Ishikawa (cell line): Measurements from ENCODE around the gene BBIP1.

Source experiments
- CEBPB ChIP-seq: IDR thresholded peaks from 2 replicates; pipeline ENCODE4 v1.6.1; 2012
- CREB1 ChIP-seq: IDR thresholded peaks from 2 replicates; pipeline ENCODE4 v1.6.1; 2012; ENCODE audit warnings: low read depth
- EGR1 ChIP-seq: IDR thresholded peaks from 2 replicates; pipeline ENCODE4 v1.6.1; 2012
- EP300 ChIP-seq: IDR thresholded peaks from 2 replicates; pipeline ENCODE4 v1.6.1; 2012; ENCODE audit warnings: borderline replicate concordance
- FOXM1 ChIP-seq: IDR thresholded peaks from 2 replicates; pipeline ENCODE4 v1.6.1; 2012; ENCODE audit warnings: low read depth, borderline replicate concordance
- NFIC ChIP-seq: IDR thresholded peaks from 2 replicates; pipeline ENCODE4 v1.6.1; 2012
- RAD21 ChIP-seq: IDR thresholded peaks from 2 replicates; pipeline ENCODE4 v1.6.1; 2012; ENCODE audit warnings: low read depth
- REST ChIP-seq: IDR thresholded peaks from 2 replicates; pipeline ENCODE4 v1.6.1; 2012; ENCODE audit warnings: low read depth, mild to moderate bottlenecking
- TAF1 ChIP-seq: IDR thresholded peaks from 2 replicates; pipeline ENCODE4 v1.6.1; 2012; ENCODE audit warnings: low read depth, mild to moderate bottlenecking
- TCF12 ChIP-seq: IDR thresholded peaks from 2 replicates; pipeline ENCODE4 v1.6.1; 2012; ENCODE audit warnings: low read depth
- TEAD4 ChIP-seq: IDR thresholded peaks from 2 replicates; pipeline ENCODE4 v1.6.1; 2012
- USF1 ChIP-seq: IDR thresholded peaks from 2 replicates; pipeline ENCODE4 v1.6.1; 2012
- YY1 ChIP-seq: IDR thresholded peaks from 2 replicates; pipeline ENCODE4 v1.6.1; 2012; ENCODE audit warnings: low read depth
- ZBTB7A ChIP-seq: IDR thresholded peaks from 2 replicates; pipeline ENCODE4 v1.6.1; 2012; ENCODE audit warnings: low read depth
- TF ChIP-seq, protein P1 (sequence below): IDR thresholded peaks from 2 replicates; pipeline ENCODE4 v1.6.1; 2012

Gene BBIP1

GRCh38 chr10:110870823-110871297 lies 48.1 kb downstream of the BBIP1 start:
- no peak for TF ChIP-seq CREB1
- TF ChIP-seq EGR1: no peak
- no peak for TF ChIP-seq CEBPB
- TF ChIP-seq ZBTB7A: no peak
- TF ChIP-seq TEAD4: no peak
- TF ChIP-seq RAD21: no peak
- TF ChIP-seq YY1: no peak
- TF ChIP-seq, protein P1, sequence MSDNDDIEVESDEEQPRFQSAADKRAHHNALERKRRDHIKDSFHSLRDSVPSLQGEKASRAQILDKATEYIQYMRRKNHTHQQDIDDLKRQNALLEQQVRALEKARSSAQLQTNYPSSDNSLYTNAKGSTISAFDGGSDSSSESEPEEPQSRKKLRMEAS: no peak
- TF ChIP-seq FOXM1: no peak
- no peak for TF ChIP-seq TCF12
- TF ChIP-seq USF1: no peak
- no peak for TF ChIP-seq TAF1
- no peak for TF ChIP-seq NFIC
- no peak for TF ChIP-seq REST

DNA sequence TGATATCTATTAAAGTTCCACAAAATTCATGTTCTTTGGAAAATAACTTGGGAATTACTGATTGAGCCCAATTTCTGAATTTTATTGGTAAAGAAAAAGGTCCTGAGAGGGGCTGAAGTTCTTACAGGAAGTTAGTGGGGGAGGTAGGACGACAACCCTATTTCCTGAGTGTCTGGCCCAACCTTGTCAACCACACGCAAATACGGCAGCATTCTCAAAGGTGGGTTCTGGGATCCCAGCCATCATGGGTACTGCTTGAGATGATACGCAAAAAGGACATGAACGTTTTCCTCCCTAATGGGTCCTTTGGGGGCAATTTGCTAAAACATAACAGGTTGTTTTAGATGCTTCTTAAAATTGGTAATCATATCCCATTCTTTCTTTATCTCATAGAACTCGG lies 50.0 kb downstream of the BBIP1 start:
- no peak for TF ChIP-seq CEBPB
- no peak for TF ChIP-seq ZBTB7A
- no peak for TF ChIP-seq TCF12
- no peak for TF ChIP-seq FOXM1
- no peak for TF ChIP-seq TAF1
- TF ChIP-seq CREB1: no peak

GRCh38 chr10:110867807-110868465 lies 51.0 kb downstream of the BBIP1 start:
- TF ChIP-seq TEAD4 (no peak), TAF1 (no peak), USF1 (no peak), EP300 (no peak), NFIC (no peak), RAD21 (no peak), CEBPB (no peak), TCF12 (no peak), REST (no peak), EGR1 (no peak), FOXM1 (no peak), CREB1 (no peak), YY1 (no peak), ZBTB7A (no peak)
- TF ChIP-seq, protein P1: no peak

GRCh38 chr10:110865809-110866482 lies 53.0 kb downstream of the BBIP1 start:
- TF ChIP-seq USF1 (peak; percentile 43; the same call in 1 of the 2 replicates), NFIC (0 out of 2 replicates have a peak, but pooled peaks have one; percentile 5)
- TF ChIP-seq, protein P1: no peak

- TF ChIP-seq TEAD4: peak; percentile 48; the same call in 1 of the 2 replicates
- TF ChIP-seq TCF12: 0 out of 2 replicates have a peak, but pooled peaks have one; percentile 12
- TF ChIP-seq, protein P1: no peak
Measured at GRCh38 chr10:110865186-110865808, 53.7 kb downstream of the BBIP1 start.
